Ovary (tissue), 9 donors: ENCODE measurements around the gene RAET1E. TPM values are rescaled to one million over a fixed set of nuclear protein-coding genes. Genes with fewer than 3 reads are reported as not detected.
A peak's percentile ranks its signal among the peaks of the same experiment; 100 is the strongest.

Source experiments
- DNase-seq, 5 donors: peaks; one replicate each; pipeline ENCODE4 v3.0.0-alpha.2; 2019 to 2020
- H3K27ac ChIP-seq, 2 donors: fragments of 200-600 bp; one replicate each; pipeline versions ENCODE4 v1.5.1 to v1.8.0; 2019 to 2022
- H3K27me3 ChIP-seq: fragments of 200-600 bp; one replicate; pipeline ENCODE4 v1.8.0; 2022
- H3K36me3 ChIP-seq: fragments of 200-600 bp; sonication (generic); one replicate; pipeline ENCODE4 v1.5.1; 2019
- H3K4me1 ChIP-seq: one replicate; pipeline ENCODE4 v1.8.1; 2013; ENCODE audit warnings: mild to moderate bottlenecking, moderate library complexity; ENCODE audit not compliant: insufficient read depth
- H3K4me3 ChIP-seq: fragments of 200-600 bp; sonication (generic); one replicate; pipeline ENCODE4 v1.5.1; 2017
- H3K9me3 ChIP-seq, 2 donors: fragments of 200-600 bp in 1 of 2; sonication (generic) in 1 of 2; one replicate each; pipeline versions ENCODE4 v1.5.1 to v1.8.1; 2013 to 2019; ENCODE audit warnings: mild to moderate bottlenecking in 1 of 2, moderate library complexity in 1 of 2
- EP300 ChIP-seq: sonication (generic); formaldehyde crosslinking; IDR thresholded peaks from one replicate; pipeline ENCODE4 v1.6.1; 2017; ENCODE audit warnings: antibody characterized with exemption
- POLR2A ChIP-seq: fragments of 450-650 bp; IDR thresholded peaks from one replicate; pipeline ENCODE4 v1.6.1; 2017; ENCODE audit warnings: antibody characterized with exemption, mild to moderate bottlenecking, moderate library complexity
- WGBS, 3 donors: extraction: QIAGEN DNeasy Blood & Tissue Kit in 1 of 3; methylation state at CpG; one replicate each; pipeline versions ENCODE4 v1.1.5 to v1.1.7; 2013 to 2017; 5-methylcytosine and 5-hydroxymethylcytosine counted together
- intact Hi-C, 4 donors: fragments of 100-400 bp; cut with DNase I; formaldehyde crosslinking; loops; one replicate each; pipeline versions ENCODE4 v1.11.0 to v1.15.1; 2022 to 2023
- polyA plus RNA-seq, 2 donors: library from polyadenylated mRNA; stranded (reverse); fragments of 200-250 nt in 1 of 2; fragments of 350-450 nt in 1 of 2; fragmentation: Illumina TruSeq in 1 of 2; extraction: RNeasy Lipid Tissue Mini Kit (QIAGEN cat#74804) in 1 of 2; gene quantifications; one replicate each; pipeline ENCODE4 v1.2.3, GENCODE V29; 2013 to 2014
- total RNA-seq, 7 donors: library from RNA; depleted of rRNA in 2 of 7; stranded (reverse); fragments of >200 nt in 2 of 7; fragmentation: NEBNext Ultra II Directional in 3 of 7; extraction: Animal tissue kit (Norgen Biotek cat#: 25700) in 3 of 7; gene quantifications; one replicate each; pipeline versions ENCODE4 v1.1.0 to v1.2.4, GENCODE V29; 2016 to 2023
- TF ChIP-seq, protein P1 (sequence below), 3 donors: fragments of 450-650 bp in 2 of 3; fragments of 200-600 bp in 1 of 3; IDR thresholded peaks; one replicate each; pipeline versions ENCODE4 v1.5.1 to v1.8.0; 2016 to 2022; ENCODE audit warnings: antibody characterized with exemption in 3 of 3, mild to moderate bottlenecking in 1 of 3
- donor health status: DM: no; HTN: no; CAD: no; lungs with moderate emphysema.
- donor health status: DM: no; HTN: no; CAD: no.
- donor health status: Bipolar disorder and iron deficiency.
- donor health status: DM: yes; HTN: yes; CAD: no.
- donor health status: DM: no; HTN: no; CAD: no.
- donor health status: DM: yes; HTN: yes; CAD: no.

Gene RAET1E
- total and polyA plus RNA-seq, 9 donors = 0.11 to 0.69 (median 0.22) TPM; not detected in 3

DNA sequence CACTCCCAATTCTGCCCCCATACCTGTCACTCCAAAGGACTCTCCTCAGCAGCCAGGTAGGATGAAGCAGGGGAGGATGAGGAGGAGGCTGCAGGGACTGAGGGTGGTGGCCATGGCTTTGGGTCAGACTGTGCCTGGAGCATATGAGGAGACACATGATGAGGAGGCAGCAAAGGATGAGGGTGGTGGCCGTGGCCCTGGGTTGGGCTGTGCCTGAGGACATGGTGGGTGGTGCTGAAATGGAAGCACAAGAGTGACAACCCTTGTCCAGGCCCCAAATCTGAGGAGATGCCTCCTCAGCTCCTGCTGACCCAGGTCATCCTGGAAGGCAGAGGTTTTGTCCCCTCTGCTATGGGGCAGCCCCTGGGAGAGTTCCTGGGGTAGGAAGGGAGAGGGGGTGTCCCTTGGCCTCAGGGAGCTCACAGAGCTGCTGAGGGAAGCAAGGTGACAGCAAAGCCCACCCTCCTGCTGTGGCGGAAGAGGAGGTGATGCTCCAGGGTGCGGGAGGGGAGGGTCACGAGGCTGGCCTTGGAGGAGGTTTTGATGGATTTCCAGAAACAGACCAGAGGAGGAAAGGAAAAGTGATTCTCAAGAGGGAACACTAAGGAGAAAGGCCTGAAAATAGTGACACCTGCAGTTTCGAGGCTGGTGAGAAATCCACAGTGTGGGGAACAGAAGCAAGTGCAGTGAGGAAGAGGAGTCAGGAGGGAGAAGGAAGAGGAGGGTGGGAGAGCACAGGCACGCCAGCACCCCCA, 20.4 kb upstream of the RAET1E start:
- WGBS, 3 donors = 80 to 85% (median 81%) methylated on average over 6 of the region's 6 CpGs
- Histone ChIP-seq H3K9me3 (no peaks in the 10 kb centered on the region), H3K36me3 (no peaks in the 10 kb centered on the region), H3K4me3 (no peak overlapping the region), H3K27ac (no peak overlapping the region), H3K4me1 (peaks cover 2% of the 10 kb centered on the region), H3K27me3 (no peaks in the 10 kb centered on the region)
- DNase-seq = peak in 2 of 5 donors; percentile 5 to 14
- TF ChIP-seq, protein P1, sequence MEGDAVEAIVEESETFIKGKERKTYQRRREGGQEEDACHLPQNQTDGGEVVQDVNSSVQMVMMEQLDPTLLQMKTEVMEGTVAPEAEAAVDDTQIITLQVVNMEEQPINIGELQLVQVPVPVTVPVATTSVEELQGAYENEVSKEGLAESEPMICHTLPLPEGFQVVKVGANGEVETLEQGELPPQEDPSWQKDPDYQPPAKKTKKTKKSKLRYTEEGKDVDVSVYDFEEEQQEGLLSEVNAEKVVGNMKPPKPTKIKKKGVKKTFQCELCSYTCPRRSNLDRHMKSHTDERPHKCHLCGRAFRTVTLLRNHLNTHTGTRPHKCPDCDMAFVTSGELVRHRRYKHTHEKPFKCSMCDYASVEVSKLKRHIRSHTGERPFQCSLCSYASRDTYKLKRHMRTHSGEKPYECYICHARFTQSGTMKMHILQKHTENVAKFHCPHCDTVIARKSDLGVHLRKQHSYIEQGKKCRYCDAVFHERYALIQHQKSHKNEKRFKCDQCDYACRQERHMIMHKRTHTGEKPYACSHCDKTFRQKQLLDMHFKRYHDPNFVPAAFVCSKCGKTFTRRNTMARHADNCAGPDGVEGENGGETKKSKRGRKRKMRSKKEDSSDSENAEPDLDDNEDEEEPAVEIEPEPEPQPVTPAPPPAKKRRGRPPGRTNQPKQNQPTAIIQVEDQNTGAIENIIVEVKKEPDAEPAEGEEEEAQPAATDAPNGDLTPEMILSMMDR (IDR thresholded peaks at IDR 0.05) = no peak
- TF ChIP-seq POLR2A = no peak
- TF ChIP-seq EP300 = no peak
- intact Hi-C loops = no loop called here

DNA sequence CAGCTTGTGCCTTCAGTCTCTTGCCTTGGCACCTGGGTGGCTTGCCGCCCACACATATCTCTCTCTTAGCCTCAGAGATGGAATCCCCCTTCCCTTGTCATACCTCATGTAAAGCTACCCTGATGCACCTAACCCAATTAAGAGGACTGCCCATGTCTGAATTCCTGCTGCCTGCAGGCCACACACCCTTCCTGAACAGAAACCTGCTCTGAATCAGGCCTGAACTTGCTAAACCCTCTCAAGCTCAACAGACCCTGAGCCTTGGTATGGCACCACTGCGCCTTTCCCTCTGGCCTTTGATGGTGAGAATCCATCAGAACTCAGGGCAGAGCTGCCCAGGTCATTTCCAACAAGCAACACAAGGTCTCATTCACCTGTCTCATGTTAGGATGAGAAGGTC, 19.8 kb upstream of the RAET1E start:
- Histone ChIP-seq H3K27me3 (no peaks in the 10 kb centered on the region), H3K36me3 (no peaks in the 10 kb centered on the region), H3K4me3 (no peak overlapping the region), H3K27ac (no peak overlapping the region), H3K4me1 (peaks cover 2% of the 10 kb centered on the region), H3K9me3 (no peaks in the 10 kb centered on the region)
- intact Hi-C loops = no loop called here
- no peak for DNase-seq
- WGBS, 3 donors = 94 to 97% (median 96%) methylated on average over 2 of the region's 2 CpGs
- TF ChIP-seq POLR2A = no peak
- TF ChIP-seq, protein P1 (IDR thresholded peaks at IDR 0.05) = no peak
- no peak for TF ChIP-seq EP300

DNA sequence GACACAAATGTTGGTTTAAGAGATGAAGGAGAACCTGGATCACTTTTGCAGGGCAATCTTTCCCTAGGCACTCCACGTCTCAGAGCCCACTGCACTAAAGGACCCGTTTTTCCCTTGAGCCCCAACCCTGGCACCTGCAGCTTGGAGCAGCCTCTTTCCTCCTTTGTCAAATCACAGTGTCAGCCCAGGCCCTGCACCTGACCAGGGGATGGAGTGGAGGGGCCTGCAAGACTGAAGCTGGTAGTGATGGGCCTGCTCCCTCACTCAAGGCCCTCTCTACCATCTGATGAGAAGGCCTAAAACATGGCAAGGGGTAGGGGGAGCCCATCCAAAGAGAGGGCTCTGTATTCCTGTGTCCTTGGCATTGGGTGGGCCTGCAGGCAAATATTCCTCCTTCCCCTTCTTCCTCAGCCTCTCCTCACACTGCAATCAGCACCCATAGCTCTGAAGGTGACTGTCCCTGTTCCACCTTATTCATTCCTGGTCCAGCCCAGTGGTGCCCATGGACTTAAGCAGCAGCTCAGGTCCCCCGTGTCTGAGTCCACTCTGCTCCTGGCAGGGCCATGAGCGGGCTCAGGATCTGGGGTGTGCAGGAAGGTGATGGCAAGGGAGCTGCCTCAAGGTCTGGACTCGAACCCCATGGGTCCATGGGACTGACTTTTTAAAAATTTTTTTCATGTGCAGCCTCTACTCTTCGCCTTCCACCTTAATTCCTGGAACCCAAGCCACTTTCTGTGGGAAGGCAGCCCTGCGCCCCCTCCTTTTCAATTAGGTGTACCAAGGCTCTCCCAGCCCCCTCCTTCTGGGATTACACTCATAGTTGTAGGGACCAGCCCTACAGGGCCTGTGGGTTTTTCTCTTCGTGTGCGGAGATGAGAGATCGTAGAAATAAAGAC, 18.3 kb upstream of the RAET1E start:
- TF ChIP-seq POLR2A (no peak), EP300 (no peak)
- TF ChIP-seq, protein P1 (IDR thresholded peaks at IDR 0.05) = no peak
- 88 to 92% (median 92%) methylated on average over 10 of the region's 10 CpGs for WGBS, 3 donors
- intact Hi-C loops = no loop called here
- Histone ChIP-seq H3K4me3 (no peak overlapping the region), H3K36me3 (no peaks in the 10 kb centered on the region), H3K4me1 (no peaks in the 10 kb centered on the region), H3K27me3 (no peaks in the 10 kb centered on the region), H3K9me3 (no peaks in the 10 kb centered on the region), H3K27ac (no peak overlapping the region)
- DNase-seq = peak in 1 of 5 donors; percentile 18

DNA sequence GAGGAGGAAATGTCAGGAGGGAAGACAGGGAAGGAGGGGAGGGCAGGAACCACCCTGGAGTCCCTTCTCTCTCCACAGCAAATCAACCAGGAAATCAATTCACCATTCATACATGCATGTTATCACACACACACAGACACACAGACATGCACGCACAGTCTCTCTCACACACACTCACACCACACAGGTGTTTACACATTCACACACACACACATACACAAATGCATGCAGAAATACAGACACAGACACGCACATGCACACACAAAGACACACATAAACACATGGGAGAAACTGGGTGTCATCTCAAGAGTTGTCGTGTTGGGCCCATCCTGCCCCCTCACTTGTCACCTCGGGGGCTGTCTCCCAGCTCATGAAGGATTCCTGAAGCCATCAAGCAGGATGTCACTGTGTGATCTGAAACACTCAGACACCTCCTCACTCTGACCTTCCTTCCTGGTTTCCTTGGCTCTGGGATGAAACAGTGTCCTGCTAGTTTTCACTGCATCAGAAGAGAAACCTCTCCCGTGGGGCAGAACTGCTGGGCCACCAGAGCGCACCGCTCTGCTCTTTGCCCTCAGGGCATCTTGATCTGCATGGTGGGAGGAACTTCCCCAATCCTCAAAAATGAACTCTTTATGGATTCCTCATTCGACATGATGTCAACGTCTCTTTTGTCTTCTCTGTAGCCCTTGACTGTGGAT, 15.8 kb upstream of the RAET1E start:
- Histone ChIP-seq H3K9me3 (no peaks in the 10 kb centered on the region), H3K4me3 (no peak overlapping the region), H3K27ac (no peak overlapping the region), H3K27me3 (no peaks in the 10 kb centered on the region), H3K4me1 (no peaks in the 10 kb centered on the region), H3K36me3 (no peaks in the 10 kb centered on the region)
- WGBS, 3 donors = 73 to 87% (median 81%) methylated on average over 9 of the region's 9 CpGs
- peak in 1 of 5 donors; percentile 10 for DNase-seq
- TF ChIP-seq POLR2A (no peak), EP300 (no peak)
- TF ChIP-seq, protein P1 (IDR thresholded peaks at IDR 0.05) = no peak
- intact Hi-C loops = no loop called here
